Uterus (tissue), 2 donors: ENCODE measurements around the gene SAMD4B.

Experiments
- CTCF ChIP-seq, 4 experiments: fragments of 200-600 bp in 2 of 4; fragments of 450-650 bp in 2 of 4; sonication (generic) in 2 of 4; IDR thresholded peaks; one replicate each; pipeline ENCODE4 v1.5.1; 2016 to 2019; ENCODE audit warnings: antibody characterized with exemption in 4 of 4, mild to moderate bottlenecking in 2 of 4, moderate library complexity in 1 of 4
- POLR2A ChIP-seq, 2 donors: fragments of 450-650 bp; IDR thresholded peaks; one replicate each; pipeline ENCODE4 v1.6.1; 2016; ENCODE audit warnings: antibody characterized with exemption in 2 of 2, mild to moderate bottlenecking in 1 of 2, moderate library complexity in 1 of 2

- no peak for TF ChIP-seq CTCF (IDR thresholded peaks at IDR 0.05)
- TF ChIP-seq POLR2A (IDR thresholded peaks at IDR 0.05) = no peak
Measured at GRCh38 chr19:39351537-39352064, 9.4 kb downstream of the SAMD4B start.
